ENCODE results near the gene HDAC4. TPM values are rescaled to one million over a fixed set of nuclear protein-coding genes. Genes with fewer than 3 reads are reported as not detected.

Gene HDAC4
- total RNA-seq, 1 experiment from 2014 or later, result 4.5 TPM

GRCh38 chr2:239321596-239322415 is 79.0 kb downstream of the HDAC4 start:
- in situ Hi-C loops (cut with HindIII; ENCODE audit: low sequenced_read_pairs), result no loop called here
- no peak for DNase-seq (ENCODE audit: low spot score)

DNA sequence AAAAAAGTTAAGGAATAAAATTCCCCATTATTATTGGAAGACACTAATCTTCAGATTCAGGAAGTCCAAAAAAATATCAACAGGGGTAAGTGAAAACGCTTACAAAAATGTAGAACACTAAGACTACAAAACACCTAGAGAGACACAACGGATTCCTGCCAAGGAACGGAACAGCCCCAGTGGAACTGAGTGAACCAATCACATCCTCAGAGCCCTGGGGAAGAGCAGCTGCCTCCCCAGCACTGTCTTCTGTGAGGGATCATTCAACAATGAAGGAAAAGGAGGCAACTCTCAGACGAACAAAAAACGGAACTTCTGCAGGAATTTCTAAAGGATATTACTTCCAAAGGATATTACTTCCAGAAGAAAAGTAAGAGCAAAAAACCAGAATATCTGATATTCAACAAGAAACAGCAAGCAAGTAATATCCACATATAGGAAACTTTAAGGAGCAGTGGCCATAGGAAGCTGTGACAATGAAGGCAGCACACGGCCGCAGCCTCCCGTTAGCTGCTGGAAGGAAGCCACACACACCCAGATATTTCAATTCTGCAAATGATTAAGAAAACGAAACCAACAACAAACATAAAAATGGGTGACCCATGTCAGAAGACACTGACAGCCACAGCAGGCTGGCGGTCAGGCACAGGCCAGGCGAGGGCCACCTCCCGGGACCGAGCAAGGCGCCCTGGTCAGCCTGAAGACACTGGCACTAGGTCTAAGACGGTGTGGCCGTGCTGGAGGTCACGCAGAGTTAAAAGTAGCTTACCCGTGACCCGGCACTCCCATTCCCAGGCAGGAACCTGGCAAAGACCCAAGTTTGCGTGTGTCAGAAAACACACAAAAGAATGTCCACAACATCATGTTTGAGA is 81.8 kb downstream of the HDAC4 start:
- no peak for DNase-seq (ENCODE audit: low spot score)
- in situ Hi-C loops (cut with HindIII; ENCODE audit: low sequenced_read_pairs), result no loop called here

DNA sequence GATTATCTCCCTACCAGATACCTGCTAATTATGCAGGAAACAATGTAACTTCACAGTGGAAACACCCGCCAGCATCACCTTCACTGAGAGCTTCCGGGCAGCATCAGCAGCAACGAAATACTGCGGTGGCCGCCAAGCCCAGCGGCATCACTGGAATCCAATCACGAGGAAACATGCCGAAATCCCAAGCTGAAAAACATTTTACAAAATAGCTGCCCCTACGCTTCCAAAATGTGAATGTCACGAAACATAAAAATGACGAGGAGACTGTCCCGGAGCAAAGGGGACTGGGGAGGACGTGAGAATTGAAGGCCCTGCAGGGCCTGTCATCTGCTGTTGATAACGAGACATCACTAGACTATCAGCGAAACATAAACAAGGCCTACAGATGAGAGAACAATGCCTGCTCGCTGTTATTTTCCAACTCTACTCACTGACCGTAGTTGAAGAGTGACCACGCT is 82.6 kb downstream of the HDAC4 start:
- DNase-seq (ENCODE audit: low spot score), result no peak
- in situ Hi-C loops (cut with HindIII; ENCODE audit: low sequenced_read_pairs), result no loop called here

GRCh38 chr2:239316562-239317465 is 84.0 kb downstream of the HDAC4 start:
- no peak for DNase-seq (ENCODE audit: low spot score)
- in situ Hi-C loops (cut with HindIII; ENCODE audit: low sequenced_read_pairs), result no loop called here

- no peak for DNase-seq (ENCODE audit: low spot score)
- in situ Hi-C loops (cut with HindIII; ENCODE audit: low sequenced_read_pairs), result no loop called here
These were observed 85.5 kb downstream of the HDAC4 start for GRCh38 chr2:239315308-239315707.

- in situ Hi-C loops (cut with HindIII; ENCODE audit: low sequenced_read_pairs), result no loop called here
- no peak for DNase-seq (ENCODE audit: low spot score)
These were observed 87.0 kb downstream of the HDAC4 start for GRCh38 chr2:239313776-239314175.

- in situ Hi-C loops (cut with HindIII; ENCODE audit: low sequenced_read_pairs), result no loop called here
- no peak for DNase-seq (ENCODE audit: low spot score)
These were observed 87.8 kb downstream of the HDAC4 start for GRCh38 chr2:239312741-239313667.

DNA sequence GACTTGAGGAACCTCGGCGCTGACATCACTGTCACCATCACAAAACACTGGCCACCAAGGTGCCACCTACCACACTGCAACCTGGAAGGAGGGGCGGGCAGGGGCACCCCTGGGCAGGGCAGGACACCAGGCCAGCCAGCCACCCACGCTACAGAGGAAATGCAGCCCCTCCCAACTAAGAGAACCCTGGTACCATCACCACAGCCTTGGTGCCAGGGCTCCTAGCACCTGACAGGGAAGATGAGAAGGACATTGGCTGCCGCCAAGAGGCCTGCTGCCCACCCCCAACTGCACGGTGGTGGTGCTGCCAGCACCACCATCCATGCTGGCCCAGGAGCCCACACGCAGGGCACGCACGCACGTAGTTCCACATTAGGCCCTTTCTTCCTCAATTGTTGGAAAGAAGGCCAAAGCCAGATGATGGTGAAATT is 88.7 kb downstream of the HDAC4 start:
- in situ Hi-C loops (cut with HindIII; ENCODE audit: low sequenced_read_pairs), result no loop called here
- no peak for DNase-seq (ENCODE audit: low spot score)

- DNase-seq (ENCODE audit: low spot score), result peak; percentile 63
These were observed 89.4 kb downstream of the HDAC4 start for GRCh38 chr2:239311132-239312040.

GRCh38 chr2:239310401-239311061 is 90.3 kb downstream of the HDAC4 start:
- in situ Hi-C loops (cut with HindIII; ENCODE audit: low sequenced_read_pairs), result no loop called here
- DNase-seq (ENCODE audit: low spot score), result no peak

More at GRCh38 chr2:239311132-239312040, 89.4 kb downstream of the HDAC4 start:
- in situ Hi-C loops (cut with HindIII; ENCODE audit: low sequenced_read_pairs), result no loop called here

DNA sequence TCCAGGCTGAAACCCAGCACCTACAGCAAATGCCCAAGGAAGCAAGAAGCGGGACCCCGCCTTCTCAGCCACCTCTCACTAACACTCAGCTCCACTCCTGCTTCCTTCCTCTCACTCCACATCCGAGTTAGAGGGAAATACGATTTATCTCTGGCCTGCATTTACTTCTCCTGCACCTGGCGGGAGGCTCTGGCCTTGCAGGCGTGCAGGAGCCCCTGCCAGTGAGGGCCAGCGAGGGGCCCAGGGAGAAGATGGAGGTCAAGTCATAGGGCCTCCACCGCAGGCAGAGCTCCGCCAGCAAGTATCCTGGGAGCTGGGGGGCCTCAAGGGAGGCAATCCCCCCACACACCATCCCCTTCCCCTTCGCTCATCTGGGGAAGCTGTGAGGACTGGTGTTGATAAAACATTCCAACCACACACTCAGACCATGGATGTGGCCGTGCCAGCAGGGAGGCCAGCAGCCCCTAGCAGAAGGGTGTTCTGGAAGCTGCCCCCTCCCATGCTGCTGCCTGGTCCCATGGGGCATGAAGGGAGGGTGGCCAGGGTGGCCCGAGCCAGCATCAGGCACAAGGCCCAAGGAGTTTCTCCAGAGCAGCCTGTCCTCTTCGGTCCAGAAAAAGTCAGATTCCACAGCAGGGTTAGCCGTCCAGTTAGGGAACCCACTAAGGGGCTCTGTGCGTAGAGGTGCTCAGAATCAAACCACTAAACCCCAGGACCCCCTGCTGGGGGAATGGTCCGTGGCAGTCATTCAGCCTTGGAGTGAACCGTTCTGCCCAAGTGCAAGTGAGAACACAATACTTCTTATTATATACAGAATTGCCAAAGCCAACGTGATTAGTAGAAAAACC is 91.2 kb downstream of the HDAC4 start:
- no peak for DNase-seq (ENCODE audit: low spot score)
- in situ Hi-C loops (cut with HindIII; ENCODE audit: low sequenced_read_pairs), result no loop called here

DNA sequence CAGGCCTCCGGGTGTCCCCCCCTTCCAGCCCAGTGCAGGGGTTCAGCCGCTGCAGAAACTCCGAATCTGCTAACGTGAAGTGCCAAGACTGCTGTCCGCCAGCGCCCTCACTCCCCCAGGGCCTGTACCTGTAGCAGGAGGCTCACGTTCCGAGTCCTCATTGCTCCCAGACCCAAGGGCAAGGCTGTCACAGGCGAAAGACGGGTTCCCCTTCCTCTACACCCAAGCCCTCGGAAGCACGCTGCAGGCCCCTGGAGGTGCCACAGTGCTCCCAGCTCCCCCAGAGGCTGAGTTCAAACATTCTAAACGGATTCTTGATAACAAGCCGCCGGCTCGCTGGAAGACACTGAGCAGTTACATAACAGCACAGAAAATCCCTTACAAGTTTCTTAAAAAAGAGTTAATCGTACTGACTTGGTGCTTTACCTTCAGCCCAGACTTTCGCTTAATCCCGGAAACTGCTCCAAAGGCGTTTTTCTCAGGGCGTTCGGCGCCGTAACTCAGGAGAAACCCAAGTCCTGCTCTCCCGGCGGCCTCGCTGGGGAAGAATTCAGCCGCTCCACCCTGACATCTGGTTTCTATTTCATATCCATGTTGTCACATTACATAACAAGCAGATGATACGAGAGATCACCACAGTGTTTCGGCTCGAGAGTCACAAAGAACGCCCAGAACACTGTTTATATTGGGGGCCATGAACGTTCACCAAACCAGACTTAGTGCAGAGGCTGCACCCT is 92.0 kb downstream of the HDAC4 start:
- DNase-seq (ENCODE audit: low spot score), result no peak
- in situ Hi-C loops (cut with HindIII; ENCODE audit: low sequenced_read_pairs), result no loop called here

- DNase-seq (ENCODE audit: low spot score), result no peak
- in situ Hi-C loops (cut with HindIII; ENCODE audit: low sequenced_read_pairs), result no loop called here
These were observed 92.8 kb downstream of the HDAC4 start for GRCh38 chr2:239307921-239308613.

- in situ Hi-C loops (cut with HindIII; ENCODE audit: low sequenced_read_pairs), result no loop called here
- no peak for DNase-seq (ENCODE audit: low spot score)
These were observed 93.6 kb downstream of the HDAC4 start for GRCh38 chr2:239307221-239307569.
